Peyer's patch (tissue), 4 donors: ENCODE measurements around the gene RAPGEF2.

Experiments
- CTCF ChIP-seq, 6 experiments: fragments of 450-650 bp in 4 of 6; fragments of 200-600 bp in 2 of 6; sonication (generic) in 1 of 6; IDR thresholded peaks; one replicate each; pipeline ENCODE4 v1.5.1; 2017 to 2019; ENCODE audit warnings: antibody characterized with exemption in 6 of 6, mild to moderate bottlenecking in 3 of 6, moderate library complexity in 1 of 6
- POLR2A ChIP-seq, 2 donors: fragments of 450-650 bp; IDR thresholded peaks; one replicate each; pipeline ENCODE4 v1.5.1; 2017; ENCODE audit warnings: antibody characterized with exemption in 2 of 2, mild to moderate bottlenecking in 2 of 2, moderate library complexity in 2 of 2

GRCh38 chr4:159370286-159370685 is 267.4 kb downstream of the RAPGEF2 start:
- TF ChIP-seq CTCF (IDR thresholded peaks at IDR 0.05) (no peak), POLR2A (IDR thresholded peaks at IDR 0.05) (no peak)
